Fibroblast of the aortic adventitia (primary cell): ENCODE data around the gene ABCA4. TPM values are rescaled to one million over a fixed set of nuclear protein-coding genes. Genes with fewer than 3 reads are reported as not detected.
A peak's percentile ranks its signal among the peaks of the same experiment; 100 is the strongest.

Experiments used
- DNase-seq: peaks from one replicate; pipeline ENCODE4 v3.0.0-alpha.2; 2010; ENCODE audit warnings: low read depth
- H3K4me3 ChIP-seq: 2 replicates; pipeline ENCODE4 v1.5.1; 2011; ENCODE audit warnings: low read depth, mild to moderate bottlenecking, control low read depth, low read length, moderate library complexity
- total RNA-seq: library from RNA; depleted of rRNA; stranded (reverse); fragments of >200 nt; gene quantifications from 2 replicates; pipeline ENCODE4 v1.2.3, GENCODE V29; 2012; ENCODE audit warnings: low replicate concordance
- TF ChIP-seq, protein P1 (sequence below): IDR thresholded peaks from 2 replicates; pipeline ENCODE4 v1.5.1; 2011; ENCODE audit warnings: mild to moderate bottlenecking, low read length, control low read depth, inconsistent platforms; ENCODE audit not compliant: insufficient read depth

ABCA4 gene
- total RNA-seq, 1 donor: 0.09 TPM

- DNase-seq: peak; percentile 90
- no peak overlapping the region for H3K4me3 ChIP-seq
- TF ChIP-seq, protein P1, sequence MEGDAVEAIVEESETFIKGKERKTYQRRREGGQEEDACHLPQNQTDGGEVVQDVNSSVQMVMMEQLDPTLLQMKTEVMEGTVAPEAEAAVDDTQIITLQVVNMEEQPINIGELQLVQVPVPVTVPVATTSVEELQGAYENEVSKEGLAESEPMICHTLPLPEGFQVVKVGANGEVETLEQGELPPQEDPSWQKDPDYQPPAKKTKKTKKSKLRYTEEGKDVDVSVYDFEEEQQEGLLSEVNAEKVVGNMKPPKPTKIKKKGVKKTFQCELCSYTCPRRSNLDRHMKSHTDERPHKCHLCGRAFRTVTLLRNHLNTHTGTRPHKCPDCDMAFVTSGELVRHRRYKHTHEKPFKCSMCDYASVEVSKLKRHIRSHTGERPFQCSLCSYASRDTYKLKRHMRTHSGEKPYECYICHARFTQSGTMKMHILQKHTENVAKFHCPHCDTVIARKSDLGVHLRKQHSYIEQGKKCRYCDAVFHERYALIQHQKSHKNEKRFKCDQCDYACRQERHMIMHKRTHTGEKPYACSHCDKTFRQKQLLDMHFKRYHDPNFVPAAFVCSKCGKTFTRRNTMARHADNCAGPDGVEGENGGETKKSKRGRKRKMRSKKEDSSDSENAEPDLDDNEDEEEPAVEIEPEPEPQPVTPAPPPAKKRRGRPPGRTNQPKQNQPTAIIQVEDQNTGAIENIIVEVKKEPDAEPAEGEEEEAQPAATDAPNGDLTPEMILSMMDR: no peak
These were observed 156.2 kb downstream of the ABCA4 start for GRCh38 chr1:93964777-93965200.

DNA sequence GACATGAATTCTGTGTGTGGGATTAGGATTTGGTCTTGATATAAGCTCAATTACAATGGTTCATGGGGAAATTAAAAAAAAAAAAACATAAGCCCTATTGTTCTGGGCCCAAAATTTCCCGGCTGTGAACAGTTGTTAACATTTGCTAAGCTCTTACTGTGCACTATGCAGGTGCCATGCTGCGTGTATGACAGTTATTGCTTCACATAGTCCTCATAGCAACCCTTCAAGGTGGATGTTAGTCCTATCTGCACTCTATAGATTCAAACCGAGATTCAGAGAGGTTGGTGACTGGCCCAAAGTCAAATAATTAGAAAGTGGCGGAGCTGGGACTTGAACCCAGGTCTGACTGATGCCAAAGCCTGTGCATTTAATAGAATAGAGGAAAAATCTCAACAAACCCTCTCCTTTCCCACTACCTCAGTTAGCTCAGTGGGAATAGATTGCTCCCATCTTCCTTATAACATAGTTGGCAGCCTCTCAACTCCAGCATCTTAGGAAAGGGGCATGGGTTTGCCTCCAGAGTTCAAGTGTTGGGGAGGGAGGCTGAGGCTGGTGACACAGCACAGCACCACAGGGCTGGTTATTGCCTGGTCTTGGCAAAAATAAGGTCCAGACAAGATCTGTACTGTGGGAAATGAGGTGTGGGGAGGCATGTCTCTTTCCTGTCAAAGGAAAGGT, 156.7 kb downstream of the ABCA4 start:
- TF ChIP-seq, protein P1: no peak
- no peak overlapping the region for H3K4me3 ChIP-seq
- no peak for DNase-seq

DNA sequence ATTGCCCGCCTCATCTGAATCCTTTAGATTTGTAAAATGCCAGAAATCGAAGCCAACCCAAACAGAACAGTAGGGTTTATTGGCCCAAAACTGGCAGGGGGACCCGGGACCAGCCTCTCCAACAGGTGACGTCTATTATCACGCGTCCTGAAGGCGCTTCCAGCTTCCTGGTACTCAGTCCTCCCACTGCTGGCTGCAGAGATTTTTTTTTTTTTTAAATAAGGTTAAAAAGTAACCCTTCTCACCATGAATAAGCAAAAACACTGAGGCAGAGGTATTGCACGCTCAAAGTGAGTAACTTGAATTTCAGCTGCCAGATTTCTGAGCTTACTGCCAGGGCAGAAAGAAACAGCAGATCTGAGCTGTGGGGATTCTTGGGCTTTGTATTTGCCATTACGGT, 157.4 kb downstream of the ABCA4 start:
- TF ChIP-seq, protein P1: no peak
- H3K4me3 ChIP-seq: no peak overlapping the region
- DNase-seq: peak; percentile 86

DNA sequence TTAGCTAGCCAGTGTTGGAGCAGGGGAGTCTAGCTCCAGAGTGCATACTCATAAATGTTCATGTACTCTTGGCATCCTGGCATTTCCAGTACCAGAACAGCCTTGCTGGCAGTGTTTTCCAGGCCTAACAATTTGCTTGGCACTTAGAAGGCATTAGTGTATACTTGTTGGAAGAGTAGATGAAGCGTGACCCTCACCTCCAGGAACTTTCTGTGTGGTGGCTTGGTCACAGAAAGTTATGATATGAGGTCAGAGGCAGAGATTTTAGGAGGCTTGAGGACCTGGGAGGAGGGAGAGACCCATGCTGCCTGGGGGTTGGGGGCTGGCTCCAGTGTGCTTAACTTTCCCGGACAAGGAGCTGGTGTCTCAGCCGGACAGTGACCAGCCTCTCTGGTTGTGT, 159.0 kb downstream of the ABCA4 start:
- no peak overlapping the region for H3K4me3 ChIP-seq
- TF ChIP-seq, protein P1: no peak
- no peak for DNase-seq

GRCh38 chr1:93961443-93961842, 159.5 kb downstream of the ABCA4 start:
- H3K4me3 ChIP-seq: no peak overlapping the region
- TF ChIP-seq, protein P1: no peak
- no peak for DNase-seq

DNA sequence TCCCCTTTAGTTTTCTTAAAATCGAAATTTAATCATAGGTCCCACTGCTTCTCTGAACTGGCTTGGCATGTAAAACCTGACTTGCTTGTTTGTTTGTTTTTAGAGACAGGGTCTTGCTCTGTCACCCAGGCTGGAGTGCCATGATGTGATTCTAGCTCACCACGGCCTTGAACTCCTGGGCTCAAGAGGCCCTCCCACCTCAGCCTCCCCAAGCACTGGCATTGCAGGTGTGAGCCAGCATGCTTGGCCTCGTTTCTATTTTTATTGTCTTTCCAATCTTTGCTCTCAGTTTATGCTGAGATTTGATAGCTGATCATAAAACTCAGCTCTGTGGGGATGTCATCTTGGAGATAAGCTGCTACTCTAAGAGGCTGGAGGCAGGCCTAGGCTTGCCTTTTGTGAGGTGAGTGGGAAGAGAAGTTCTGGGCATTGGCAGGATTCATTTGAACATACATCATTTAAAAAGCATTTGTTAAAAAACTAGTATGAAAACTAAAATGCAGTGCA, 160.3 kb downstream of the ABCA4 start:
- H3K4me3 ChIP-seq: no peak overlapping the region
- DNase-seq: peak; percentile 40
- TF ChIP-seq, protein P1: no peak
